Upper lobe of right lung (tissue), 1 donor: Measurements from ENCODE around the gene EFS. TPM values are rescaled to one million over a fixed set of nuclear protein-coding genes. Genes with fewer than 3 reads are reported as not detected.

Source experiments
- ATAC-seq: fragments of 200-7000 bp; cut with Tn5 transposase; one replicate; pipeline ENCODE4 v1.9.1; 2020; ENCODE audit warnings: mild to moderate bottlenecking, moderate library complexity
- DNase-seq: peaks from one replicate; pipeline ENCODE4 v3.0.0-alpha.2; 2020
- H3K27ac ChIP-seq: fragments of 200-600 bp; one replicate; pipeline ENCODE4 v1.8.0; 2022
- H3K27me3 ChIP-seq: fragments of 200-600 bp; one replicate; pipeline ENCODE4 v1.8.0; 2022; ENCODE audit warnings: mild to moderate bottlenecking
- H3K36me3 ChIP-seq: fragments of 200-600 bp; one replicate; pipeline ENCODE4 v1.8.0; 2022
- H3K4me1 ChIP-seq: fragments of 200-600 bp; one replicate; pipeline ENCODE4 v1.8.0; 2022
- H3K4me3 ChIP-seq: fragments of 200-600 bp; one replicate; pipeline ENCODE4 v1.8.0; 2022; ENCODE audit warnings: mild to moderate bottlenecking
- H3K9me3 ChIP-seq: fragments of 200-600 bp; one replicate; pipeline ENCODE4 v1.8.0; 2022
- intact Hi-C: fragments of 100-400 bp; cut with DNase I; formaldehyde crosslinking; loops from one replicate; pipeline ENCODE4 v1.11.0; 2022
- total RNA-seq: library from RNA; stranded (reverse); fragmentation: NEBNext Ultra II Directional; extraction: Animal tissue kit (Norgen Biotek cat#: 25700); gene quantifications from one replicate; pipeline ENCODE4 v1.2.1, GENCODE V29; 2021
- TF ChIP-seq, protein P1 (sequence below): fragments of 200-600 bp; IDR thresholded peaks from one replicate; pipeline ENCODE4 v1.8.0; 2022; ENCODE audit warnings: antibody characterized with exemption
- donor health status: DM: no; HTN: yes; CAD: no; lungs with severe emphysema.

The EFS gene
- total RNA-seq, 1 donor from 2014 or later = 10.4 TPM

- Histone ChIP-seq H3K36me3 (no peaks in the 10 kb centered on the region), H3K27me3 (no peaks in the 10 kb centered on the region), H3K4me3 (no peak overlapping the region), H3K4me1 (no peaks in the 10 kb centered on the region), H3K27ac (no peak overlapping the region), H3K9me3 (no peaks in the 10 kb centered on the region)
- DNase-seq (no peak), ATAC-seq (no peak)
- TF ChIP-seq, protein P1, sequence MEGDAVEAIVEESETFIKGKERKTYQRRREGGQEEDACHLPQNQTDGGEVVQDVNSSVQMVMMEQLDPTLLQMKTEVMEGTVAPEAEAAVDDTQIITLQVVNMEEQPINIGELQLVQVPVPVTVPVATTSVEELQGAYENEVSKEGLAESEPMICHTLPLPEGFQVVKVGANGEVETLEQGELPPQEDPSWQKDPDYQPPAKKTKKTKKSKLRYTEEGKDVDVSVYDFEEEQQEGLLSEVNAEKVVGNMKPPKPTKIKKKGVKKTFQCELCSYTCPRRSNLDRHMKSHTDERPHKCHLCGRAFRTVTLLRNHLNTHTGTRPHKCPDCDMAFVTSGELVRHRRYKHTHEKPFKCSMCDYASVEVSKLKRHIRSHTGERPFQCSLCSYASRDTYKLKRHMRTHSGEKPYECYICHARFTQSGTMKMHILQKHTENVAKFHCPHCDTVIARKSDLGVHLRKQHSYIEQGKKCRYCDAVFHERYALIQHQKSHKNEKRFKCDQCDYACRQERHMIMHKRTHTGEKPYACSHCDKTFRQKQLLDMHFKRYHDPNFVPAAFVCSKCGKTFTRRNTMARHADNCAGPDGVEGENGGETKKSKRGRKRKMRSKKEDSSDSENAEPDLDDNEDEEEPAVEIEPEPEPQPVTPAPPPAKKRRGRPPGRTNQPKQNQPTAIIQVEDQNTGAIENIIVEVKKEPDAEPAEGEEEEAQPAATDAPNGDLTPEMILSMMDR = no peak
- intact Hi-C loops = no loop called here
Observed at GRCh38 chr14:23409966-23410635, 45.1 kb upstream of the EFS start.

DNA sequence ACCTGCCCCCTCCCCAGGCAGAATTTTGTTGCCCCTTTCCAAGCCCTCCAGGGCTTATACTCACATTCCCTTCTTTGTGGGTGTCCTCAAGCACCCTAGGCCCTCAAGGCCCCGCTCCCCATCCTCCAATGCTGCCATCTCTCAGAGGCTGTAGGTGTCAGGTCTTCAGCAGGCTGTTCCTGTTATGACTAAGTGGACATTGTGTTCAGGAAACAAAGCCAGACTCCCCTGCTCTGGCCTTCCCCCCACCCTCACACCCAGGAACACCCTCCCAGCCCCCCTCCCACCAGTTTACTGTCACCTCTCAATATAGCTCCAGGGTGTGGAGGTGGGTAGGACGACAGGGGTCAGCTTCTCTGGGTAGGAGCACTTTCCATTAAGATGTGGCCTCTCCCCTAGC is 44.5 kb upstream of the EFS start:
- Histone ChIP-seq H3K4me3 (no peak overlapping the region), H3K36me3 (no peaks in the 10 kb centered on the region), H3K4me1 (no peaks in the 10 kb centered on the region), H3K9me3 (no peaks in the 10 kb centered on the region), H3K27me3 (no peaks in the 10 kb centered on the region), H3K27ac (no peak overlapping the region)
- no peak for DNase-seq
- TF ChIP-seq, protein P1 = no peak
- intact Hi-C loops = no loop called here
- no peak for ATAC-seq

DNA sequence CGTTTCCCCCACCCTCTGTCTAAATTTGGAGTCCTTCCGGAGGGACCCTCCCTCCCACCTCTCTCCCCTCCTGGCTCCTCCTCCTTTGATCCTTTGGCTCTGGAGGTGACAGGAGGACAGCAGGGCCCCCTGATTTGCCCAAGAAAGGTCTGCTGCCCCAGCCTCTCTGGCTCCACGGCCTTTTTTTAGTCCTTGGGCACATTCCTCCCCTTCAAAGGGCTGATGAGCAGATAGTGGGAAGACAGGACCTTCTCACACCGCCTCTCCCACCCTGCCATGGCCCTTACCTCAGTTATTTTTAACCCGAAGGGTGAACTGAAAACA is 43.3 kb upstream of the EFS start:
- Histone ChIP-seq H3K4me1 (no peaks in the 10 kb centered on the region), H3K9me3 (no peaks in the 10 kb centered on the region), H3K27ac (no peak overlapping the region), H3K36me3 (no peaks in the 10 kb centered on the region), H3K27me3 (no peaks in the 10 kb centered on the region), H3K4me3 (no peak overlapping the region)
- ATAC-seq (no peak), DNase-seq (no peak)
- TF ChIP-seq, protein P1 = no peak
- intact Hi-C loops = no loop called here

- intact Hi-C loops = no loop called here
- DNase-seq (no peak), ATAC-seq (no peak)
- no peaks in the 10 kb centered on the region for H3K4me1 ChIP-seq
- TF ChIP-seq, protein P1 = no peak
- H3K27me3 ChIP-seq = no peaks in the 10 kb centered on the region
- no peaks in the 10 kb centered on the region for H3K36me3 ChIP-seq
- H3K9me3 ChIP-seq = no peaks in the 10 kb centered on the region
- H3K27ac ChIP-seq = no peak within 1 kb of the TSS
- H3K4me3 ChIP-seq = no peak within 1 kb of the TSS
Observed at GRCh38 chr14:23407516-23408306, 42.7 kb upstream of the EFS start, which contains the start of gene MYH6. Gene MYH6, minus strand, starts transcription at chr14:23408273. Its CDS starts 1,050 bp downstream, at chr14:23407223.

- intact Hi-C loops = no loop called here
- Histone ChIP-seq H3K9me3 (no peaks in the 10 kb centered on the region), H3K4me3 (no peak overlapping the region), H3K27ac (no peak overlapping the region), H3K4me1 (no peaks in the 10 kb centered on the region), H3K36me3 (no peaks in the 10 kb centered on the region), H3K27me3 (no peaks in the 10 kb centered on the region)
- DNase-seq (no peak), ATAC-seq (no peak)
- TF ChIP-seq, protein P1 = no peak
Observed at GRCh38 chr14:23406725-23407355, 41.9 kb upstream of the EFS start.
